ENCODE measurements around the gene GPRC5D.

GPRC5D gene

GRCh38 chr12:12907552-12907951, 44.4 kb downstream of the GPRC5D start:
- no peak for DNase-seq (ENCODE audit: low spot score)

GRCh38 chr12:12903642-12904609, 48.0 kb downstream of the GPRC5D start:
- DNase-seq (ENCODE audit: low spot score) = no peak

GRCh38 chr12:12902036-12902435, 49.9 kb downstream of the GPRC5D start:
- no peak for DNase-seq (ENCODE audit: low spot score)

- no peak for DNase-seq (ENCODE audit: low spot score)
Measured at GRCh38 chr12:12901158-12901791, 50.7 kb downstream of the GPRC5D start.

GRCh38 chr12:12900786-12901157, 51.2 kb downstream of the GPRC5D start:
- no peak for DNase-seq (ENCODE audit: low spot score)

- DNase-seq (ENCODE audit: low spot score) = no peak
Measured at GRCh38 chr12:12899530-12900380, 52.2 kb downstream of the GPRC5D start.

- DNase-seq (ENCODE audit: low spot score) = no peak
Measured at GRCh38 chr12:12898911-12899511, 53.0 kb downstream of the GPRC5D start.

GRCh38 chr12:12898136-12898717, 53.7 kb downstream of the GPRC5D start:
- DNase-seq (ENCODE audit: low spot score) = no peak

- no peak for DNase-seq (ENCODE audit: low spot score)
Measured at GRCh38 chr12:12897302-12897701, 54.7 kb downstream of the GPRC5D start.

- DNase-seq (ENCODE audit: low spot score) = no peak
Measured at GRCh38 chr12:12896260-12896659, 55.7 kb downstream of the GPRC5D start.

- no peak for DNase-seq (ENCODE audit: low spot score)
Measured at GRCh38 chr12:12893438-12893837, 58.5 kb downstream of the GPRC5D start.

- DNase-seq (ENCODE audit: low spot score) = no peak
Measured at GRCh38 chr12:12892681-12893141, 59.3 kb downstream of the GPRC5D start.

GRCh38 chr12:12891881-12892355, 60.1 kb downstream of the GPRC5D start:
- DNase-seq (ENCODE audit: low spot score) = no peak

GRCh38 chr12:12891080-12891880, 60.7 kb downstream of the GPRC5D start, which contains the start of gene GPRC5A:
Gene GPRC5A, plus strand, starts transcription at chr12:12891562. Its CDS starts 16,688 bp downstream, at chr12:12908250.
- peak; percentile 84 for DNase-seq (ENCODE audit: low spot score)
